ENCODE data around the gene IFI27L1. TPM values are rescaled to one million over a fixed set of nuclear protein-coding genes. Genes with fewer than 3 reads are reported as not detected.

Gene IFI27L1
- total RNA-seq, 1 donor from 2014 or later, result 36.8 TPM

- Mint-ChIP-seq H3K4me1 (ENCODE audit: unreplicated experiment) (peaks cover 16% of the 10 kb centered on the region), H3K27me3 (peaks cover 5% of the 10 kb centered on the region), H3K27ac (no peak within 1 kb of the TSS), H3K9me3 (no peaks in the 10 kb centered on the region), H3K36me3 (no peaks in the 10 kb centered on the region), H3K4me3 (peak within 1 kb of the TSS; percentile 88)
- peak; percentile 64 for TF ChIP-seq CTCF (conservative IDR thresholded peaks at IDR 0.05)
- no peak for DNase-seq (ENCODE audit: extremely low spot score, unreplicated experiment)
These were observed 48.1 kb downstream of the IFI27L1 start, which contains the start of gene IFI27L2 for GRCh38 chr14:94129111-94129757. TSS of gene IFI27L2 (minus strand) at chr14:94129604. CDS start at chr14:94129564, 40 bp downstream.

GRCh38 chr14:94129758-94130414, 48.8 kb downstream of the IFI27L1 start:
- no peak overlapping the region for H3K27ac Mint-ChIP-seq
- no peak for DNase-seq (ENCODE audit: extremely low spot score, unreplicated experiment)
- H3K9me3 Mint-ChIP-seq, result no peaks in the 10 kb centered on the region
- H3K27me3 Mint-ChIP-seq, result peaks cover 6% of the 10 kb centered on the region
- peaks cover 16% of the 10 kb centered on the region for H3K4me1 Mint-ChIP-seq (ENCODE audit: unreplicated experiment)
- H3K36me3 Mint-ChIP-seq, result no peaks in the 10 kb centered on the region
- peak overlapping the region; percentile 88 for H3K4me3 Mint-ChIP-seq
- TF ChIP-seq CTCF (conservative IDR thresholded peaks at IDR 0.05), result peak; percentile 14

GRCh38 chr14:94132285-94132887, 51.3 kb downstream of the IFI27L1 start:
- peaks cover 17% of the 10 kb centered on the region for H3K27me3 Mint-ChIP-seq
- H3K4me3 Mint-ChIP-seq, result no peak overlapping the region
- H3K36me3 Mint-ChIP-seq, result no peaks in the 10 kb centered on the region
- no peaks in the 10 kb centered on the region for H3K9me3 Mint-ChIP-seq
- no peak for DNase-seq (ENCODE audit: extremely low spot score, unreplicated experiment)
- no peak overlapping the region for H3K27ac Mint-ChIP-seq
- peaks cover 16% of the 10 kb centered on the region for H3K4me1 Mint-ChIP-seq (ENCODE audit: unreplicated experiment)
- peak; percentile 94 for TF ChIP-seq CTCF (conservative IDR thresholded peaks at IDR 0.05)

- H3K9me3 Mint-ChIP-seq, result no peaks in the 10 kb centered on the region
- H3K27me3 Mint-ChIP-seq, result peaks cover 16% of the 10 kb centered on the region
- no peak for TF ChIP-seq CTCF (conservative IDR thresholded peaks at IDR 0.05)
- no peak overlapping the region for H3K4me3 Mint-ChIP-seq
- no peaks in the 10 kb centered on the region for H3K36me3 Mint-ChIP-seq
- no peak overlapping the region for H3K27ac Mint-ChIP-seq
- DNase-seq (ENCODE audit: extremely low spot score, unreplicated experiment), result no peak
- no peaks in the 10 kb centered on the region for H3K4me1 Mint-ChIP-seq (ENCODE audit: unreplicated experiment)
These were observed 54.4 kb downstream of the IFI27L1 start for GRCh38 chr14:94135476-94135875.

- Mint-ChIP-seq H3K9me3 (no peaks in the 10 kb centered on the region), H3K4me1 (ENCODE audit: unreplicated experiment) (no peaks in the 10 kb centered on the region), H3K36me3 (no peaks in the 10 kb centered on the region), H3K27ac (no peak overlapping the region), H3K27me3 (peaks cover 16% of the 10 kb centered on the region), H3K4me3 (no peak overlapping the region)
- DNase-seq (ENCODE audit: extremely low spot score, unreplicated experiment), result peak; percentile 85
- TF ChIP-seq CTCF (conservative IDR thresholded peaks at IDR 0.05), result peak; percentile 96
These were observed 55.6 kb downstream of the IFI27L1 start for GRCh38 chr14:94136575-94137331.

Data from type B pancreatic cell (in vitro differentiated cells).